Mesenchymal stem cell (in vitro differentiated cells and primary cell): Measurements from ENCODE around the gene ATF4.

Experiments
- DNase-seq: peaks from one replicate; pipeline ENCODE4 v3.0.0-alpha.2; 2013
- H2AFZ ChIP-seq: one replicate; pipeline ENCODE4 v1.6.1; 2013; ENCODE audit warnings: low read depth, mild to moderate bottlenecking, control low read depth, inconsistent platforms, low read length, moderate library complexity
- H2AK5ac ChIP-seq: 2 replicates; pipeline ENCODE4 v1.6.1; 2013; ENCODE audit warnings: low read length, moderate library complexity, mild to moderate bottlenecking, inconsistent platforms; ENCODE audit not compliant: severe bottlenecking
- H2BK120ac ChIP-seq: one replicate; pipeline ENCODE4 v1.6.1; 2013; ENCODE audit warnings: low read depth, mild to moderate bottlenecking, inconsistent platforms, low read length, moderate library complexity
- H2BK12ac ChIP-seq, 2 experiments: one replicate each; pipeline ENCODE4 v1.6.1; 2013; ENCODE audit warnings: inconsistent platforms in 2 of 2, low read length in 2 of 2, mild to moderate bottlenecking in 2 of 2, moderate library complexity in 2 of 2, control low read depth in 1 of 2
- H2BK15ac ChIP-seq: one replicate; pipeline ENCODE4 v1.6.1; 2013; ENCODE audit warnings: mild to moderate bottlenecking, low read depth, inconsistent platforms; ENCODE audit not compliant: poor library complexity, severe bottlenecking
- H2BK5ac ChIP-seq: 2 replicates; pipeline ENCODE4 v1.6.1; 2013; ENCODE audit warnings: low read depth, mild to moderate bottlenecking, low read length, control low read depth, inconsistent platforms; ENCODE audit not compliant: poor library complexity, severe bottlenecking
- H3K14ac ChIP-seq, 2 experiments: one replicate each; pipeline ENCODE4 v1.6.1; 2013; ENCODE audit warnings: inconsistent platforms in 2 of 2, low read length in 2 of 2, control low read depth in 1 of 2, mild to moderate bottlenecking in 1 of 2, moderate library complexity in 1 of 2
- H3K18ac ChIP-seq, 2 experiments: one replicate each; pipeline ENCODE4 v1.6.1; 2013; ENCODE audit warnings: inconsistent platforms in 2 of 2, low read length in 2 of 2, control low read depth in 1 of 2, low read depth in 1 of 2, mild to moderate bottlenecking in 1 of 2
- H3K23ac ChIP-seq, 2 experiments: one replicate each; pipeline ENCODE4 v1.6.1; 2013; ENCODE audit warnings: inconsistent platforms in 2 of 2, low read length in 2 of 2, mild to moderate bottlenecking in 2 of 2, moderate library complexity in 2 of 2, control low read depth in 1 of 2
- H3K27ac ChIP-seq: 2 replicates; pipeline ENCODE4 v1.5.1; 2013; ENCODE audit warnings: mild to moderate bottlenecking, moderate library complexity, low read length, control low read depth, inconsistent platforms; ENCODE audit not compliant: poor library complexity, severe bottlenecking
- H3K27me3 ChIP-seq, 2 experiments: 2 replicates each; pipeline versions ENCODE4 v1.6.1 to v1.7.0; 2013; ENCODE audit warnings: low read length in 2 of 2, mild to moderate bottlenecking in 2 of 2, moderate library complexity in 2 of 2, control low read depth in 1 of 2, inconsistent platforms in 1 of 2; ENCODE audit not compliant: control insufficient read depth in 1 of 2, insufficient read depth in 1 of 2
- H3K36me3 ChIP-seq, 2 experiments: 2 replicates each; pipeline versions ENCODE4 v1.6.1 to v1.7.0; 2013; ENCODE audit warnings: low read length in 2 of 2, control low read depth in 1 of 2, inconsistent platforms in 1 of 2, low read depth in 1 of 2, mild to moderate bottlenecking in 1 of 2; ENCODE audit not compliant: insufficient read depth in 2 of 2, control insufficient read depth in 1 of 2
- H3K4ac ChIP-seq, 2 experiments: one replicate each; pipeline ENCODE4 v1.6.1; 2013; ENCODE audit warnings: inconsistent platforms in 2 of 2, low read length in 2 of 2, mild to moderate bottlenecking in 2 of 2, moderate library complexity in 2 of 2, control low read depth in 1 of 2, low read depth in 1 of 2
- H3K4me1 ChIP-seq: 2 replicates; pipeline ENCODE4 v1.6.1; 2013; ENCODE audit warnings: low read depth, low read length, control low read depth; ENCODE audit not compliant: control insufficient read depth, insufficient read depth
- H3K4me2 ChIP-seq: 2 replicates; pipeline ENCODE4 v1.6.1; 2013; ENCODE audit warnings: low read length, mild to moderate bottlenecking, inconsistent platforms; ENCODE audit not compliant: poor library complexity, severe bottlenecking
- H3K4me3 ChIP-seq, 2 experiments: 2 replicates each; pipeline versions ENCODE4 v1.5.1 to v1.7.0; 2013; ENCODE audit warnings: low read length in 2 of 2, mild to moderate bottlenecking in 2 of 2, control low read depth in 1 of 2, low read depth in 1 of 2; ENCODE audit not compliant: insufficient read depth in 1 of 2
- H3K79me1 ChIP-seq: replicated peaks from 2 replicates; pipeline ENCODE4 v1.6.1; 2013; ENCODE audit warnings: mild to moderate bottlenecking, control low read depth, low read length, inconsistent platforms; ENCODE audit not compliant: poor library complexity, severe bottlenecking
- H3K9ac ChIP-seq: 2 replicates; pipeline ENCODE4 v1.7.0; 2013; ENCODE audit warnings: mild to moderate bottlenecking, low read length, moderate library complexity
- H3K9me3 ChIP-seq: 2 replicates; pipeline ENCODE4 v1.7.0; 2013; ENCODE audit warnings: mild to moderate bottlenecking, low read length; ENCODE audit not compliant: control insufficient read depth
- H4K8ac ChIP-seq: one replicate; pipeline ENCODE4 v1.6.1; 2013; ENCODE audit warnings: inconsistent platforms, mild to moderate bottlenecking, low read length, moderate library complexity
- H4K91ac ChIP-seq: one replicate; pipeline ENCODE4 v1.6.1; 2013; ENCODE audit warnings: mild to moderate bottlenecking, low read length, inconsistent platforms
- WGBS: methylation state at CpG from one replicate; pipeline ENCODE4 v1.1.7; 2013; ENCODE audit warnings: mixed read lengths; 5-methylcytosine and 5-hydroxymethylcytosine counted together

ATF4 gene

GRCh38 chr22:39515266-39516050, 4.9 kb upstream of the ATF4 start:
- peaks cover 6% of the 10 kb centered on the region for H3K4me1 ChIP-seq
- no peak overlapping the region for H4K91ac ChIP-seq
- no peak overlapping the region for H2AFZ ChIP-seq
- H3K14ac ChIP-seq: no peak overlapping the region
- H3K23ac ChIP-seq: no peak overlapping the region
- H3K79me1 ChIP-seq: peaks cover 45% of the 10 kb centered on the region
- no peak overlapping the region for H3K18ac ChIP-seq
- DNase-seq: no peak
- no peak overlapping the region for H3K4me2 ChIP-seq
- H3K9me3 ChIP-seq: no peaks in the 10 kb centered on the region
- H3K27me3 ChIP-seq: no peaks in the 10 kb centered on the region
- H2BK5ac ChIP-seq: no peak overlapping the region
- no peak overlapping the region for H3K27ac ChIP-seq
- peak overlapping the region; percentile 27 for H3K9ac ChIP-seq
- H2AK5ac ChIP-seq: no peak overlapping the region
- no peak overlapping the region for H3K4me3 ChIP-seq
- no peak overlapping the region for H4K8ac ChIP-seq
- no peak overlapping the region for H2BK12ac ChIP-seq
- no peak overlapping the region for H3K4ac ChIP-seq
- no peak overlapping the region for H2BK120ac ChIP-seq
- WGBS: 90% methylated on average over 12 of the region's 12 CpGs
- H3K36me3 ChIP-seq: peaks cover 50 to 70% of the 10 kb centered on the region in 2 experiments
- no peak overlapping the region for H2BK15ac ChIP-seq

DNA sequence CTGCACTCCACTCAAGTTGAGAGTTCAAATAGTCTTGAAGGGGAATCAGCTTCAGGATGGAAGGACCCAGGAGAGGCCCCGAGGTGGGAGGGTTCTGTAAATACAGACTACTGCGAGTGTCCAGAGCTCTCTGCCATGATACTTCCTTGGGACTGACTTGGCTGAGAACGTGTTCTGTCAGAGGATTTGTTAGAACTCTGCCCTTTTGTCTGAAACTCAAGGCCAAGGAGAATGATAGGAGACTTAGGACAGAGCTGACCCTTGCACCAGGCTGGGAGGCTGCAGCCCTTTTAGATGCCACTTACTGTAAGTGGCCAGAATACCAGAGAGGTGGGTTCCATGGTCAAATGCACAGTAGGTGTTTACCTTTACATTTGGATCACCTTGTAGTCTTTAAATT, 2.9 kb upstream of the ATF4 start:
- no peak for DNase-seq
- H3K23ac ChIP-seq: no peak overlapping the region
- WGBS: 94% methylated on average over 3 of the region's 3 CpGs
- no peaks in the 10 kb centered on the region for H3K9me3 ChIP-seq
- no peak overlapping the region for H3K14ac ChIP-seq
- H3K4me2 ChIP-seq: no peak overlapping the region
- H2AK5ac ChIP-seq: no peak overlapping the region
- H4K91ac ChIP-seq: no peak overlapping the region
- H3K79me1 ChIP-seq: peaks cover 30% of the 10 kb centered on the region
- H2BK120ac ChIP-seq: no peak overlapping the region
- no peak overlapping the region for H2BK12ac ChIP-seq
- no peaks in the 10 kb centered on the region for H3K27me3 ChIP-seq
- H2BK5ac ChIP-seq: no peak overlapping the region
- no peak overlapping the region for H4K8ac ChIP-seq
- H2BK15ac ChIP-seq: no peak overlapping the region
- no peak overlapping the region for H2AFZ ChIP-seq
- H3K4me1 ChIP-seq: peaks cover 6% of the 10 kb centered on the region
- peaks cover 46 to 66% of the 10 kb centered on the region in 2 experiments for H3K36me3 ChIP-seq
- H3K9ac ChIP-seq: peak overlapping the region; percentile 100
- H3K4me3 ChIP-seq: no peak overlapping the region
- H3K4ac ChIP-seq: no peak overlapping the region
- H3K18ac ChIP-seq: no peak overlapping the region
- no peak overlapping the region for H3K27ac ChIP-seq

DNA sequence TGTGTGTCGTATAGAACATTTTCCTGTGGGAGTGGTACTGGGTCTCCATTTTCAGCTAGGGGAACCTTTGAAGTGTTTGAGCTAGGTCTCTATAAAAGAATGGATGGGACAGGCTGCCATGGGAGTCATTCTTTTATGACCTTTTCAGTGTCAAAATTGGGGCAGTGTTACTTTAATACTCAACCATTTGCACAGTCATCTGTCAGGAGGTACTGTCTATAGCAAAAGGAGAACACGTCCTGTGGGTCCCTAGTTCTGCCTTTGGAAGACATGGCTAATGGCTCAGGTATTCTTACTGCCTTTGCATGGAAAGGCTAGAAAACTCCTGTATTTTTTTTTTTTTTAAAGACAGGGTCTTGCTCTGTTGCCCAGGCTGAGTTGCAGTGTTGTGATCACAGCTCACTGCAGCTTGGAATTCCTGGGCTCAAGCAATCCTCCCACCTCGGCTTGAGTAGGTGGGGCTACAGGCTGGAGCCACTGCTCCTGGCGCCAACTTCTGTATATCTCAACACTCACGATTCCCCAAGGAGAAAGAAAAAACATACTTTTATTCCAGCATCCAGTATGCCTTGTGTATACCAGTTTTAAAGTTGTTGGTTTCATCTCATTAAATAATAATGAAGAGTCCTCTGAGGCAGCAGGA, 2.1 kb upstream of the ATF4 start:
- H2AFZ ChIP-seq: no peak overlapping the region
- peak overlapping the region in 1 of 2 experiments; percentile 97 for H3K4me3 ChIP-seq
- H3K27me3 ChIP-seq: no peaks in the 10 kb centered on the region
- 72% methylated on average over 3 of the region's 5 CpGs for WGBS
- peaks cover 29% of the 10 kb centered on the region for H3K79me1 ChIP-seq
- no peak overlapping the region for H4K91ac ChIP-seq
- no peak overlapping the region for H2BK15ac ChIP-seq
- peak overlapping the region; percentile 100 for H3K9ac ChIP-seq
- H3K27ac ChIP-seq: no peak overlapping the region
- H3K9me3 ChIP-seq: no peaks in the 10 kb centered on the region
- H3K4me2 ChIP-seq: no peak overlapping the region
- H3K4ac ChIP-seq: no peak overlapping the region
- peak; percentile 19 for DNase-seq
- peaks cover 49 to 67% of the 10 kb centered on the region in 2 experiments for H3K36me3 ChIP-seq
- H3K23ac ChIP-seq: no peak overlapping the region
- H4K8ac ChIP-seq: no peak overlapping the region
- peaks cover 9% of the 10 kb centered on the region for H3K4me1 ChIP-seq
- H2BK5ac ChIP-seq: no peak overlapping the region
- H3K14ac ChIP-seq: no peak overlapping the region
- peak overlapping the region; percentile 32 for H2AK5ac ChIP-seq
- peak overlapping the region in 1 of 2 experiments; percentile 18 for H2BK12ac ChIP-seq
- H2BK120ac ChIP-seq: no peak overlapping the region
- H3K18ac ChIP-seq: no peak overlapping the region

DNA sequence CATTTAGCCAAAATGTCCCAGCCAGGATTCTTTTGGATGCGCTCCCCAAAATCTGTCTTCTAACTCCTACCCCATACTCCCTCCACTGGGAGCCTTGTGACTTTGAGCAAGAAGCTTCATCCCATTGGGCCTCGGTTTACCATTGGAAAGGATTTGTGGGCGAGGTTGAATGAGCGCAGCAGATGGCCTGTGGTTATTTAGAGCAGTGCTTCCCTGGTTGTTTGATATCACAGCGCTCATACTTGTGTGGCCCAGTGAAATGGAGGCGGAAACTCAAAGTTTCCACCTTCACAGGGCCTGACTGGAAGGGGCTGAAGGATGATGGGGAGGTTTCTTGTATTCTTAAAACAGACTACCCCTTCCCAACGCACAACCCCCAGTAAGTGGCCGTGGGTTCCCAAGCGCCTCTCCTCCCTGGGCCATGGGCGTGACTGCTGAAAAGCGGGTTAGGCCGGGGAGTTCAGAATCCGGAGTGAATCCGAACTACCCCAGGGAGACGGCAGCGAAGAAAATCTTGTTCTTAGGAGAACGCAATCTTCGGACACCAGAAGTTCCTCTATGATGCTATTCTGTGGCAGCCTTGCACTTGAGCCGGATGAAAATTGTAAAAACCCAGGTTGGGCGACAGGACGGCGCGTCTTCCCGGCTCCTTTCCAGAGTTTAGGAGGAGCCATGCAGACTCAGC, 1.2 kb upstream of the ATF4 start:
- Histone ChIP-seq H3K18ac (peak overlapping the region; percentile 35 to 93), H3K23ac (peak overlapping the region in 1 of 2 experiments; percentile 18), H3K9ac (peak overlapping the region; percentile 100), H3K4me3 (peak overlapping the region; percentile 77 to 97), H3K4ac (peak overlapping the region; percentile 66 to 71), H2BK5ac (peak overlapping the region; percentile 49), H4K8ac (peak overlapping the region; percentile 82), H3K27ac (peak overlapping the region; percentile 94), H2BK120ac (no peak overlapping the region), H3K27me3 (no peaks in the 10 kb centered on the region), H2BK15ac (no peak overlapping the region), H3K14ac (peak overlapping the region in 1 of 2 experiments; percentile 23), H2AFZ (peak overlapping the region; percentile 10), H2AK5ac (peak overlapping the region; percentile 81), H3K4me2 (peak overlapping the region; percentile 72), H2BK12ac (peak overlapping the region in 1 of 2 experiments; percentile 18), H3K36me3 (peaks cover 47 to 63% of the 10 kb centered on the region in 2 experiments), H3K79me1 (peaks cover 22% of the 10 kb centered on the region), H3K9me3 (no peaks in the 10 kb centered on the region), H3K4me1 (peaks cover 14% of the 10 kb centered on the region), H4K91ac (no peak overlapping the region)
- no peak for DNase-seq
- 10% methylated on average over 23 of the region's 24 CpGs for WGBS
